ENCODE results near the gene GLRX.

DNA sequence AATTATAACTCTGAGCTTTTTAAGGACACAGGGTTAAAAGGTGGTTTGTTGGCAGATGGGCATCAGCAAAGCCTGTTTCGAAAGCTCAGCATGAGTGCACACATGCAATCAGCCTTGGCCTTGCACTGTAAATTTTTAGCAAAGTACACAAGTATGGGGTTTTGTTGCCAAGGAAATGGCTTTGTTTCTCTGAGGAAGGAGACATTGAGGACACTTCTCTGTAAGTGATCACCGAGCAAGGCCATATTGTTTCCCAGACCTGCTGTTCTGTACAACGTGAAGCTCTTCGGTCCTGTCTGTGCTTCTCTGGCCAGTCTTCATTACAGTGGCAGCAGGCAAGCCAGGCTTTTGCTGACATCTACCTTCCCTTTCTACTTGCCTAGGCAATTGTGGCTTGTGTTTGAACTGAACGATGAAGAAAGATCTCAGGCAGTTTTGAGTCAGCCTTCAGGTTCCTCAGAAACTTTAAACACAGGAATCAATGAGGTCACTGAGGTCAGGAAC, 27.9 kb upstream of the GLRX start:
- TF ChIP-seq, protein P1, sequence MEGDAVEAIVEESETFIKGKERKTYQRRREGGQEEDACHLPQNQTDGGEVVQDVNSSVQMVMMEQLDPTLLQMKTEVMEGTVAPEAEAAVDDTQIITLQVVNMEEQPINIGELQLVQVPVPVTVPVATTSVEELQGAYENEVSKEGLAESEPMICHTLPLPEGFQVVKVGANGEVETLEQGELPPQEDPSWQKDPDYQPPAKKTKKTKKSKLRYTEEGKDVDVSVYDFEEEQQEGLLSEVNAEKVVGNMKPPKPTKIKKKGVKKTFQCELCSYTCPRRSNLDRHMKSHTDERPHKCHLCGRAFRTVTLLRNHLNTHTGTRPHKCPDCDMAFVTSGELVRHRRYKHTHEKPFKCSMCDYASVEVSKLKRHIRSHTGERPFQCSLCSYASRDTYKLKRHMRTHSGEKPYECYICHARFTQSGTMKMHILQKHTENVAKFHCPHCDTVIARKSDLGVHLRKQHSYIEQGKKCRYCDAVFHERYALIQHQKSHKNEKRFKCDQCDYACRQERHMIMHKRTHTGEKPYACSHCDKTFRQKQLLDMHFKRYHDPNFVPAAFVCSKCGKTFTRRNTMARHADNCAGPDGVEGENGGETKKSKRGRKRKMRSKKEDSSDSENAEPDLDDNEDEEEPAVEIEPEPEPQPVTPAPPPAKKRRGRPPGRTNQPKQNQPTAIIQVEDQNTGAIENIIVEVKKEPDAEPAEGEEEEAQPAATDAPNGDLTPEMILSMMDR (IDR thresholded peaks at IDR 0.05; ENCODE audit: insufficient read depth, low read length, poor library complexity, severe bottlenecking), result no peak
- no peak for TF ChIP-seq EZH2phosphoT487 (conservative IDR thresholded peaks at IDR 0.05; ENCODE audit: low read length)
